Activated T-helper 1 cell treated with anti-CD3 and anti-CD28 coated beads, Interleukin-2, amount 50 U/mL, for 16 hours (primary cell): ENCODE results near the gene SLC10A1.
"Not testable (repeated sequence)": the region's sequence is repeated elsewhere in the genome, so short reads cannot be mapped to it uniquely, and the experiment has no call there.

Experiments
- DNase-seq, 2 donors: peaks; one replicate each; pipeline ENCODE4 v3.0.0-alpha.2; 2020; ENCODE audit warnings: low read depth in 1 of 2, low spot score in 1 of 2

The SLC10A1 gene

GRCh38 chr14:69796797-69797500 lies at the start of gene SLC10A1:
SLC10A1 (minus strand) TSS chr14:69797241; CDS start chr14:69797155, 86 bp downstream.
- DNase-seq = no peak

- DNase-seq = no peak
Measured at GRCh38 chr14:69845787-69846186, 48.7 kb upstream of the SLC10A1 start.

- DNase-seq = no peak
Measured at GRCh38 chr14:69845050-69845581, 48.1 kb upstream of the SLC10A1 start.

GRCh38 chr14:69844171-69844570 lies 47.1 kb upstream of the SLC10A1 start:
- no peak for DNase-seq

- no peak for DNase-seq
Measured at GRCh38 chr14:69842686-69843420, 45.8 kb upstream of the SLC10A1 start.

GRCh38 chr14:69841656-69842055 lies 44.6 kb upstream of the SLC10A1 start:
- DNase-seq = no peak

- DNase-seq = no peak
Measured at GRCh38 chr14:69839661-69840060, 42.6 kb upstream of the SLC10A1 start.

- no peak for DNase-seq
Measured at GRCh38 chr14:69838881-69839416, 41.9 kb upstream of the SLC10A1 start.

- DNase-seq = no peak
Measured at GRCh38 chr14:69828879-69829278, 31.8 kb upstream of the SLC10A1 start.

- no peak for DNase-seq
Measured at GRCh38 chr14:69828354-69828753, 31.3 kb upstream of the SLC10A1 start.

GRCh38 chr14:69827560-69827959 lies 30.5 kb upstream of the SLC10A1 start:
- no peak for DNase-seq

GRCh38 chr14:69822456-69822855 lies 25.4 kb upstream of the SLC10A1 start:
- DNase-seq = no peak

- no peak for DNase-seq
Measured at GRCh38 chr14:69820991-69821390, 23.9 kb upstream of the SLC10A1 start.

- no peak for DNase-seq
Measured at GRCh38 chr14:69819607-69820006, 22.6 kb upstream of the SLC10A1 start.

GRCh38 chr14:69818758-69819191 lies 21.7 kb upstream of the SLC10A1 start:
- peak in 1 of 2 donors; percentile 22 for DNase-seq

- no peak for DNase-seq
Measured at GRCh38 chr14:69816216-69816615, 19.2 kb upstream of the SLC10A1 start.

GRCh38 chr14:69815556-69815955 lies 18.5 kb upstream of the SLC10A1 start:
- no peak for DNase-seq

- no peak for DNase-seq
Measured at GRCh38 chr14:69814397-69814796, 17.4 kb upstream of the SLC10A1 start.

GRCh38 chr14:69813346-69813745 lies 16.3 kb upstream of the SLC10A1 start:
- DNase-seq = not testable (repeated sequence)

- no peak for DNase-seq
Measured at GRCh38 chr14:69812711-69813110, 15.7 kb upstream of the SLC10A1 start.

- no peak for DNase-seq
Measured at GRCh38 chr14:69811868-69812252, 14.8 kb upstream of the SLC10A1 start.
